Testis (tissue), 2 donors: Measurements from ENCODE around the gene CCS.

ENCODE experiments used
- POLR2A ChIP-seq: fragments of 450-650 bp; IDR thresholded peaks from one replicate; pipeline ENCODE4 v1.6.1; 2017; ENCODE audit warnings: antibody characterized with exemption, mild to moderate bottlenecking, moderate library complexity
- TF ChIP-seq, protein P1 (sequence below), 3 experiments: fragments of 450-650 bp in 2 of 3; fragments of 200-600 bp in 1 of 3; sonication (generic) in 1 of 3; IDR thresholded peaks; one replicate each; pipeline ENCODE4 v1.5.1; 2016 to 2019; ENCODE audit warnings: antibody characterized with exemption in 3 of 3, mild to moderate bottlenecking in 2 of 3, moderate library complexity in 1 of 3

DNA sequence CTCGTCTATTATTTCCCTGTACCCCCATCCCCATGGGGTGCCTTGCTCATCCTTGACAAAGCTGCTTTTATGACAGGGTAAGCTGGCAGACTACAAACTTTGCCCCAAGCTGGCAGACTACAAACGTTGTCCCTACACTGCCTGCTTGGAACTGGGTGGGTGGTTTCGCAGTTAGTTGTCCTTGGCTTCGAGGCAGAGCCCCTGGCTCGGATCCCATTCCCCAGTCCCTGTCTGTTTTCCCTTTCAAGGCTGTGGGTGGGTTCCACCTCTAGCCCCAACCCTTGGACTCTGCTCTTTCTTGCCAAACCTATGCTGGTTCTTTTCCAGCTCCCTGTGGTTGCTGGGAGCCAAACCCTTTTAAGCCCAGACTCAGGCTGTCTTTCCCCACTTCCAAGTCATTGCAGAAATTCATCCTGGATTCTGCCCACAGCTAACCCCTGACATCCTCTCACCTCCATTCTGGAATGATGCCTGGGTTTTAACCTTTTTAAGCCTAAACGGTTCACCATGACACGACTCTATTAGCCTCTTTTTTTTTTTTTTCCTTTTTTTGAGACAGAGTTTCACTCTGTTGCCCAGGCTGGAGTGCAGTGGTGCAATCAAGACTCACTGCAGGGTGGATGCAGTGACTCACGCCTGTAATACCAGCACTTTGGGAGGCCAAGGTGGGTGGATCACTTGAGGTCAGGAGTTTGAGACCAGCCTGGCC, 14.3 kb downstream of the CCS start:
- TF ChIP-seq, protein P1, sequence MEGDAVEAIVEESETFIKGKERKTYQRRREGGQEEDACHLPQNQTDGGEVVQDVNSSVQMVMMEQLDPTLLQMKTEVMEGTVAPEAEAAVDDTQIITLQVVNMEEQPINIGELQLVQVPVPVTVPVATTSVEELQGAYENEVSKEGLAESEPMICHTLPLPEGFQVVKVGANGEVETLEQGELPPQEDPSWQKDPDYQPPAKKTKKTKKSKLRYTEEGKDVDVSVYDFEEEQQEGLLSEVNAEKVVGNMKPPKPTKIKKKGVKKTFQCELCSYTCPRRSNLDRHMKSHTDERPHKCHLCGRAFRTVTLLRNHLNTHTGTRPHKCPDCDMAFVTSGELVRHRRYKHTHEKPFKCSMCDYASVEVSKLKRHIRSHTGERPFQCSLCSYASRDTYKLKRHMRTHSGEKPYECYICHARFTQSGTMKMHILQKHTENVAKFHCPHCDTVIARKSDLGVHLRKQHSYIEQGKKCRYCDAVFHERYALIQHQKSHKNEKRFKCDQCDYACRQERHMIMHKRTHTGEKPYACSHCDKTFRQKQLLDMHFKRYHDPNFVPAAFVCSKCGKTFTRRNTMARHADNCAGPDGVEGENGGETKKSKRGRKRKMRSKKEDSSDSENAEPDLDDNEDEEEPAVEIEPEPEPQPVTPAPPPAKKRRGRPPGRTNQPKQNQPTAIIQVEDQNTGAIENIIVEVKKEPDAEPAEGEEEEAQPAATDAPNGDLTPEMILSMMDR (IDR thresholded peaks at IDR 0.05): no peak
- TF ChIP-seq POLR2A: no peak
